ENCODE results near the gene GDF15.

- no peak for TF ChIP-seq POLR2A (IDR thresholded peaks at IDR 0.05)
- TF ChIP-seq, protein P1, sequence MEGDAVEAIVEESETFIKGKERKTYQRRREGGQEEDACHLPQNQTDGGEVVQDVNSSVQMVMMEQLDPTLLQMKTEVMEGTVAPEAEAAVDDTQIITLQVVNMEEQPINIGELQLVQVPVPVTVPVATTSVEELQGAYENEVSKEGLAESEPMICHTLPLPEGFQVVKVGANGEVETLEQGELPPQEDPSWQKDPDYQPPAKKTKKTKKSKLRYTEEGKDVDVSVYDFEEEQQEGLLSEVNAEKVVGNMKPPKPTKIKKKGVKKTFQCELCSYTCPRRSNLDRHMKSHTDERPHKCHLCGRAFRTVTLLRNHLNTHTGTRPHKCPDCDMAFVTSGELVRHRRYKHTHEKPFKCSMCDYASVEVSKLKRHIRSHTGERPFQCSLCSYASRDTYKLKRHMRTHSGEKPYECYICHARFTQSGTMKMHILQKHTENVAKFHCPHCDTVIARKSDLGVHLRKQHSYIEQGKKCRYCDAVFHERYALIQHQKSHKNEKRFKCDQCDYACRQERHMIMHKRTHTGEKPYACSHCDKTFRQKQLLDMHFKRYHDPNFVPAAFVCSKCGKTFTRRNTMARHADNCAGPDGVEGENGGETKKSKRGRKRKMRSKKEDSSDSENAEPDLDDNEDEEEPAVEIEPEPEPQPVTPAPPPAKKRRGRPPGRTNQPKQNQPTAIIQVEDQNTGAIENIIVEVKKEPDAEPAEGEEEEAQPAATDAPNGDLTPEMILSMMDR (IDR thresholded peaks at IDR 0.05) = no peak
These were observed 52.5 kb downstream of the GDF15 start for GRCh38 chr19:18438331-18439024.

Measured in esophagus squamous epithelium (tissue), 4 donors.